Measurements from ENCODE around the gene CDK5RAP1.

The CDK5RAP1 gene

DNA sequence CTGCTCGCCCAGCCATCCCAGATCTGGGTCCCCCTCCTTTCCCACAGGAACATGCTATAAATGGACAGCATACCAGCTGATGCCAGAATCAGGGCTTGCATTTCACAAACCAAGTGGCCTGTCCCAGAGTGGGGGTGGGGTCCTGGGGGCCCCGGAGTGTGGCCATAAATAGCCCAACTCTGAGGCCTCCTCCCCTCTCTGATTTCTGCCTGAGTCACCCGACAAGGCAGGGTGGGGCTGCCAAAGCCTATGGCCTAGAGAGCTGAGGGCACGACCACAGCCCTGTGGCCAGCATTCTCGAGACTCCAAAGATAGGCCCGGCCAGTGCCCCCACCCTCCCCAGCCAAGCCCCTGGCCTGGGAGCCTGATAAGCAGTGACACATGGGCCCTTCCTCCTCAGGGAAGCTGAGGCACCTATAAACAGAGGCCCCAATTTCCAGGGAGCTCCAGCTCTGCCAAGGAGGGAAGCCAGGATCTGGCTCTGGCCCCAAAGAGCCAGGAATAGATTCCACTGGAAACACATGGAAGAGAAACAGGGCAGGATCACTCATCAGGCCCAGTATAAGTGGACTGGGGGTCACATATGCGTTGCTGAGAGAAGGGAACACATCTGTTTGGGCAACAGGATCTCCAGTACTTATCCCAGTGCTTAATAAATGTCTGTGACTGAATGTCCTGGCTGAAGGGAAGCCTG is 22.0 kb upstream of the CDK5RAP1 start:
- in situ Hi-C loops (cut with MboI; ENCODE audit: low sequenced_read_pairs) = no loop called here

DNA sequence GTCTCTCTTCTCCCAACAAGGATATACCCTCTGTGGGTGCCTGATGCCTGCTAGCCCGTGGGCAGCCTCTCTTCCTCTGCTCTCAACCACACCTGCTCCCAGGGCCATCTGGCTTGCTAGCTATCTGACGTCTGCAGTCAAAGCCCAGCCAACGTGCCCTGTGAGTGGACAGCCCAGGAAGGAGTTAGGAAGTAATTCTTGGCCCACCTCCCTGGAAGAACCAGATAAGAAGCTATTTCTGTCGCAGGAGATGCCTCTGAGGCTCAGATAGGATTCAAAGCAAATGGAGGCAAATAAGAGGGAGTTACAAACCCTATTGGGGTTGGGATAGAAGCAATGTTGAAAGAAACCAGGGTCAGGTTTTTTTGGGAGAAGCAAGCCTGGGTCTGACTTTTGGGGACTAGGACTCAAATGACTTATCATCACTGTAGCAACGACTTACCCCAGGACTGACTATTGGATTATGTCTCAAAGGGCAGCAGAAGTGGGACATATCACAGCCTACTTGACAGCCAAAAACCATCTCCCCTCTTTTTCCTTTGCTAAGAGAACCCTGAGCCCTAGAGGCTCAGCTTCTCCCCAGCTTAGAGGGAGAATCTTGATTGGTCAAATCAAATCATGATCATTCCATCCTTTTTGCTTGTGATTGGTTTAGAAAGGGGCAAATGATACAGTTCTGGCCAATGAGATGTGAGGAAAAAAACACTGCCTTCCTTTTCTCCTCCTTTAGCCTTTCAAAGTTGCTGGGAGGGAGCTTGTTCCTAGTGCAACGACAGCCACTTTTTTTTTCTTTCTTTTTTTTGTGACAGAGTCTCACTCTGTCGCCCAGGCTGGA is 18.0 kb upstream of the CDK5RAP1 start:
- in situ Hi-C loops (cut with MboI; ENCODE audit: low sequenced_read_pairs) = no loop called here

- in situ Hi-C loops (cut with MboI; ENCODE audit: low sequenced_read_pairs) = no loop called here
These were observed 16.7 kb upstream of the CDK5RAP1 start for GRCh38 chr20:33418033-33418432.

DNA sequence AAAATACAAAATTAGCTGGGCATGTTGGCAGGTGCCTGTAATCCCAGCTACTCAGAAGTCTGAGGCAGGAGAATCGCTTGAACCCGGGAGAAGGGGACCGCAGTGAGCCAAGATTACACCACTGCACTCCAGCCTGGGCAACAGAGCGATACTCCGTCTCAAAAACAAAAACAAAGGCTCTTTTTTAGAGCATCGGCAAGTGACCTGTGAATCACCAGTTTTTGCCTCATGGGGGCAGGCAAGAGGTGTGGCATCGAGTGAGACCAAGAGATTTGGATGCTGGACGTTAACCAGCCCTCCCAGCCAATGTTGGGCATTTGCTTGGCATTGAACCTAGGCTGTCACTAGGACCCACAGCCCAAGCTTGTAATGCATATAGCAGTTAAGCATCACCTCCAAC is 14.6 kb upstream of the CDK5RAP1 start:
- in situ Hi-C loops (cut with MboI; ENCODE audit: low sequenced_read_pairs) = no loop called here

GRCh38 chr20:33412484-33412838 is 11.1 kb upstream of the CDK5RAP1 start:
- in situ Hi-C loops (cut with MboI; ENCODE audit: low sequenced_read_pairs) = no loop called here

DNA sequence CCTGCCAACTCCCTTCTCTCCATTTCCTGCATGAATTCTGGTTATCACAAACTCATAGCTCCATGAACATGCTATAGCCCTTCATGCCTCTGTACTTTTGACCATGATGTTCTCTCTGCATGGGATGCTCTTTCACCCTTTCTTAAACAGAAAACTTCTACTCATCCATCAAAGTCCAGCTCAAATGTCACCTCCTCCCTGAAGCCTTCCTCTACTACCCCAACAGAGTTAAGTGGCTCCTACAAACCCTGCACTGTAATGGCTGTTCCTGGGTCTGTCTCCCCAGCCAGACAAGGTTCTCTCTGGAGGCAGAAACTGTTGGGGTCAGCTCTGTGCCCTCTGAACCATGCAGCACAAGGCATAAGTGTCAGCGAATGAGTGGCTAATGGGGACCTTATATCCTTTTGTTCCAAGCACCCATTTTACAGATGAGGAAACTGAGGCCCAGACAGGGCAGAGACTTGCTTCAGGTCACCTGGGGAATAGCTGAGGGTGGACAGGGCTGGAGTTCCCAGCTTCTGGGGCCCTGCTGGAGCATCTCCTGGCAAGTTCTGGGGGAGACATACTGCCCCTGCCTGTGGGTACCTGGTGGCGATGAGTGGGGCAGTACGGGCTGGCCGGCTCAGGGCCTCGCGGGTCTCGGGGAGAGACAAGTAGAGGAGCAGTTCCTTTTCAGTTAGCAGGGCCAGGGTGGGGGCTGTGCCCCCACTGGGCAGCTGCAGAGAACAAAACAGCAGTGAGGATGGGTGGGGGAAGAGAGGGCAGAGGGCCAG is 10.6 kb upstream of the CDK5RAP1 start:
- in situ Hi-C loops (cut with MboI; ENCODE audit: low sequenced_read_pairs) = no loop called here

- in situ Hi-C loops (cut with MboI; ENCODE audit: low sequenced_read_pairs) = no loop called here
These were observed 9.9 kb upstream of the CDK5RAP1 start for GRCh38 chr20:33411242-33411641.

- in situ Hi-C loops (cut with MboI; ENCODE audit: low sequenced_read_pairs) = no loop called here
These were observed 8.9 kb upstream of the CDK5RAP1 start for GRCh38 chr20:33410081-33410742.

GRCh38 chr20:33408716-33409654 is 7.7 kb upstream of the CDK5RAP1 start:
- in situ Hi-C loops (cut with MboI; ENCODE audit: low sequenced_read_pairs) = no loop called here

DNA sequence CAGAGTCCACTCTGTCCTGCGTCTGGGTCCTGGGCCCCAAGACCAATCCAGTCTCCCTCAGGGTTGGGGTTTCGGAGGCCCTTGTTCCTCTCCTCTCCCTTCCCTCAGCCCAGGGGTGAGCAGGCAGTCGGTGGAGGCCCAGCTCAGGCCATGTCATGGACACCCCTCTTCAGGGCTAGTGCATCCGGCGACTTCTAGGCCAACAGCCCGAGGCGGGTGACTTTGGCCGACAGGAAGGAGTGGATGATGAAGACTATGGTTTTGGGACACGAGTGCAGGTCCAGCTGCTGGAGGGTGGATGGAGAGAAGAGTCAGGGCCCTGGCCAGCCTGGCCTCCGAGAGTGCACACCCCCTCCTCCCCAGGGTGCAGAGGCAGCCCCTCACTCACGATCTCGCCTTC is 7.0 kb upstream of the CDK5RAP1 start:
- in situ Hi-C loops (cut with MboI; ENCODE audit: low sequenced_read_pairs) = no loop called here

- in situ Hi-C loops (cut with MboI; ENCODE audit: low sequenced_read_pairs) = no loop called here
These were observed 6.5 kb upstream of the CDK5RAP1 start for GRCh38 chr20:33407796-33408195.

- in situ Hi-C loops (cut with MboI; ENCODE audit: low sequenced_read_pairs) = no loop called here
These were observed 5.9 kb upstream of the CDK5RAP1 start for GRCh38 chr20:33407251-33407650.

GRCh38 chr20:33404281-33404680 is 3.0 kb upstream of the CDK5RAP1 start:
- in situ Hi-C loops (cut with MboI; ENCODE audit: low sequenced_read_pairs) = no loop called here

GRCh38 chr20:33401921-33402369 is 626 bp upstream of the CDK5RAP1 start:
- in situ Hi-C loops (cut with MboI; ENCODE audit: low sequenced_read_pairs) = no loop called here

DNA sequence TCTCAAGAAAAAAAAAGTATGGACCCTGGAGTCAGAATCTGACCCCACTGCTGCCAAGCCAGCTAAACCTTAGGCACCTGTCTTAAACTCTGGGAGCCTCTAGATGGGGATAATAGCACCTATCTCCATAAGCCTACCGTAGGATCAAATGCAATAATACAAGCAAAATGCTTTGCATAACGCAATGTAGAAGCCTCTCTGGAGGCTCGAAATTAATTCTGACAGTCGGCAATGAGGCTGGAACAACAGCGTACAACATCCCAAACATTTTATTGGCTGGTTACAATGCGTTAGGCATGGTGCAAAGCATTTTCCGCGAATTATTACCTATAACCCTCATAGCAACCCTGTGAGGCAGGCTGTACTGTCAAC is 521 bp downstream of the CDK5RAP1 start:
- in situ Hi-C loops (cut with MboI; ENCODE audit: low sequenced_read_pairs) = no loop called here

GRCh38 chr20:33399924-33400323 is 1.4 kb downstream of the CDK5RAP1 start:
- in situ Hi-C loops (cut with MboI; ENCODE audit: low sequenced_read_pairs) = loop anchor here (10.0 kb wide), 1 partner anchor 55 kb away; no protein-coding TSS in a partner anchor

GRCh38 chr20:33394718-33395117 is 6.6 kb downstream of the CDK5RAP1 start:
- in situ Hi-C loops (cut with MboI; ENCODE audit: low sequenced_read_pairs) = loop anchor here (10.0 kb wide), 1 partner anchor 60 kb away; no protein-coding TSS in a partner anchor

DNA sequence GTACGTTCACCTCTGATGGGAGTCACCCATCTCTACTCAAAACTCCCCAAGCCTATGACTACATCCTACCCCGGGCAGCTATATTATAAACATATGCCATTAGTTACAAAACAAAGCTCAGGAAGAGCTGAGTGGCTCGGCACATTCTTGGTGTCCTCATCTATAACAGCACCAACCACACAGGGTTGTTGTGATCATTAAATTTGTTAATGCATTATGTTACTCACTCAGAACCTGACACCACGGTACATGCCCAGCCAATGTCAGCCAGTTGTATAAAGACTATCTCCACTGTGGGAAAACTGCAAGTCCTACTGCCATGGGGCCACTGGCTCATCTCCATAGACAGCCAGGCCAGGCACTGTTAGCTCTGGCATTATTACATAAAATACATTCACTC is 7.7 kb downstream of the CDK5RAP1 start:
- in situ Hi-C loops (cut with MboI; ENCODE audit: low sequenced_read_pairs) = loop anchor here (10.0 kb wide), 1 partner anchor 61 kb away; no protein-coding TSS in a partner anchor

DNA sequence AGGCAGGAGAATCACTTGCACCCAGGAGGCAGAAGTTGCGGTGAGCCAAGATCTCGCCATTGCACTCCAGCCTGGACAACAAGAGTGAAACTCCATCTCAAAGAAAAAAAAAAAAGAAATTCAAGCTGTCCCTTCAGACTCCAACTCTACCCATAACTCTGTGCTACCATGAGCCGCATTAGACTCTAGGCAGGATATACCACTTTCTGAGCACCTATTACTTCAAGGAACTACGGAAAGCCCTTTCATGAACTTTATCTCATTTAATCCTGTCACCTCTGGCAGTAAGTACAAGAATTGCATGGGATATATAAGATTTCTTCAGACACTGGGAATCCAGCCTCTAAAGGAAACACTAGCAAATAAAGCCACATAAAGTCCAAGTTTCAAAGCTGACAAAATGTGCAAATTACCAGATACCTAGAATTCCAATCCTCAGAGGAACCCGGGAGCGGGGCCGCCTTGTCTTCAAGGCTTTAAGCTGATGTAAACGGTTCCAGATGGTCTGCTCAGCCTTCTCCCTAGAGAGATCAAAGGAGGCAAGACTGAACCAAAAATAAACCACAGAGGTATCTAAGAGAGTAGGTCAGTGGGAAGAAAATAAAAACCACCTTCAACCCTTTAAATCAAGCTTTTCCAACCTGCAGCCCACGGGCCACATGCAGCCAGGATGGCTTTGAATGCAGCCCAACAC is 9.4 kb downstream of the CDK5RAP1 start:
- in situ Hi-C loops (cut with MboI; ENCODE audit: low sequenced_read_pairs) = loop anchor here (10.0 kb wide), 1 partner anchor 63 kb away; no protein-coding TSS in a partner anchor
